A549 (cell line): ENCODE measurements around the gene RAB5A. TPM values are rescaled to one million over a fixed set of nuclear protein-coding genes. Genes with fewer than 3 reads are reported as not detected.

Experiments used
- ATAC-seq, 2 experiments: fragments of 200-7000 bp in 1 of 2; fragments of >200 bp in 1 of 2; cut with Nextera tagmentation in 1 of 2; cut with Tn5 transposase in 1 of 2; 3 replicates each; pipeline versions ENCODE4 v1.8.0 to v1.9.1; 2018 to 2020; ENCODE audit warnings: mild to moderate bottlenecking in 1 of 2, moderate library complexity in 1 of 2
- CTCF ChIA-PET: fragments of 300-600 bp; sonication (Branson Sonifier 250); formaldehyde crosslinking; extraction: SDS; loops from one replicate; lab custom pipeline; 2021; ENCODE audit warnings: antibody characterized with exemption, inconsistent platforms; lab: Yijun Ruan, JAX
- POLR2A ChIA-PET: fragments of 350-600 bp; formaldehyde crosslinking; extraction: SDS; loops from one replicate; lab custom pipeline; 2021; ENCODE audit warnings: antibody characterized with exemption, inconsistent platforms; lab: Yijun Ruan, JAX
- DNase-seq, 2 experiments: peaks; one replicate each; pipeline versions ENCODE4 v3.0.0 to v3.0.0-alpha.2; 2011 to 2016; ENCODE audit warnings: low read depth in 1 of 2, low spot score in 1 of 2
- FAIRE-seq: peaks from 2 replicates; lab custom pipeline; 2011; peaks lifted over from hg19 to GRCh38; lab: Jason Lieb, UNC
- H3K27ac ChIP-seq, 2 experiments: fragments of >200 bp; sonication (Bioruptor Twin); formaldehyde crosslinking; 3 replicates each; pipeline ENCODE4 v1.5.1; 2016 to 2017
- H3K4me1 ChIP-seq: fragments of >200 bp; sonication (Bioruptor Twin); formaldehyde crosslinking; 3 replicates; pipeline ENCODE4 v1.6.1; 2016
- H3K4me2 ChIP-seq: fragments of >200 bp; sonication (Bioruptor Twin); formaldehyde crosslinking; 3 replicates; pipeline ENCODE4 v1.6.1; 2016
- H3K4me3 ChIP-seq: fragments of >200 bp; sonication (Bioruptor Twin); formaldehyde crosslinking; 3 replicates; pipeline ENCODE4 v1.5.1; 2016
- H3K9me3 ChIP-seq: fragments of >200 bp; sonication (Bioruptor Twin); formaldehyde crosslinking; 3 replicates; pipeline ENCODE4 v1.6.1; 2016
- BHLHE40 ChIP-seq: IDR thresholded peaks from 2 replicates; pipeline ENCODE4 v1.6.1; 2012; ENCODE audit warnings: low read depth, low read length, inconsistent platforms
- CBX2 ChIP-seq: fragments of 200-600 bp; sonication (generic); IDR thresholded peaks from 2 replicates; pipeline ENCODE4 v1.6.1; 2016; ENCODE audit warnings: low read depth, mild to moderate bottlenecking, borderline replicate concordance
- CEBPB ChIP-seq, 2 experiments: fragments of >200 bp in 1 of 2; sonication (Bioruptor Twin) in 1 of 2; formaldehyde crosslinking in 1 of 2; IDR thresholded peaks; 2 replicates each; pipeline ENCODE4 v1.6.1; 2012 to 2016
- CHD2 ChIP-seq: fragments of 150-350 bp; IDR thresholded peaks from 2 replicates; pipeline ENCODE4 v1.6.1; 2014; ENCODE audit warnings: low read length; ENCODE audit not compliant: partially characterized antibody
- EHMT2 ChIP-seq: fragments of 200-600 bp; sonication (generic); IDR thresholded peaks from 2 replicates; pipeline ENCODE4 v1.6.1; 2016; ENCODE audit warnings: antibody characterized with exemption, low read depth, mild to moderate bottlenecking, moderate library complexity
- EP300 ChIP-seq, 2 experiments: fragments of >200 bp; sonication (Bioruptor Twin); formaldehyde crosslinking; IDR thresholded peaks; 2 replicates in 1 of 2; 3 replicates in 1 of 2; pipeline ENCODE4 v1.6.1; 2016 to 2017
- ESRRA ChIP-seq: fragments of 150-350 bp; IDR thresholded peaks from 2 replicates; pipeline ENCODE4 v1.6.1; 2014; ENCODE audit warnings: mild to moderate bottlenecking, low read length, borderline replicate concordance
- FOSL2 ChIP-seq, 2 experiments: fragments of 450-650 bp in 1 of 2; fragments of >200 bp in 1 of 2; sonication (Bioruptor Twin) in 1 of 2; formaldehyde crosslinking; IDR thresholded peaks; 2 replicates each; pipeline versions ENCODE4 v1.5.0 to v1.6.1; 2016 to 2020; ENCODE audit warnings: mild to moderate bottlenecking in 1 of 2, moderate library complexity in 1 of 2
- GATA3 ChIP-seq: IDR thresholded peaks from 2 replicates; pipeline ENCODE4 v1.6.1; 2012; ENCODE audit warnings: borderline replicate concordance
- HDAC2 ChIP-seq: fragments of 200-600 bp; sonication (generic); IDR thresholded peaks from 2 replicates; pipeline ENCODE4 v1.6.1; 2016
- HEYL ChIP-seq: fragments of 250-450 bp; sonication (Bioruptor Pico); IDR thresholded peaks from 2 replicates; pipeline ENCODE4 v1.8.0; 2021; ENCODE audit warnings: mild to moderate bottlenecking, moderate library complexity
- HOXA7 ChIP-seq: fragments of 250-450 bp; sonication (Bioruptor Pico); IDR thresholded peaks from 2 replicates; pipeline ENCODE4 v1.5.0; 2020; ENCODE audit warnings: mild to moderate bottlenecking, moderate library complexity
- HOXB13 ChIP-seq: fragments of 250-450 bp; sonication (Bioruptor Pico); IDR thresholded peaks from 2 replicates; pipeline ENCODE4 v1.5.0; 2020; ENCODE audit warnings: low read depth, mild to moderate bottlenecking, moderate library complexity
- JUN ChIP-seq, 2 experiments: fragments of >200 bp; sonication (Bioruptor Twin); formaldehyde crosslinking; IDR thresholded peaks; 2 replicates in 1 of 2; 3 replicates in 1 of 2; pipeline ENCODE4 v1.6.1; 2016 to 2017
- JUNB ChIP-seq: fragments of >200 bp; sonication (Bioruptor Twin); formaldehyde crosslinking; IDR thresholded peaks from 2 replicates; pipeline ENCODE4 v1.6.1; 2016
- MYC ChIP-seq: IDR thresholded peaks from 2 replicates; pipeline ENCODE4 v1.6.1; 2012; ENCODE audit warnings: mild to moderate bottlenecking, inconsistent platforms, low read length, improper control_type of control experiment, borderline replicate concordance
- NFE2L2 ChIP-seq: fragments of 150-350 bp; conservative IDR thresholded peaks from 2 replicates; pipeline ENCODE4 v1.6.1; 2014; ENCODE audit warnings: low read length
- NPAS2 ChIP-seq: fragments of 250-450 bp; sonication (Bioruptor Pico); IDR thresholded peaks from 2 replicates; pipeline ENCODE4 v1.8.0; 2022; ENCODE audit warnings: mild to moderate bottlenecking, moderate library complexity, borderline replicate concordance
- NR3C1 ChIP-seq: fragments of >200 bp; sonication (Bioruptor Twin); formaldehyde crosslinking; IDR thresholded peaks from 3 replicates; pipeline ENCODE4 v1.6.1; 2017
- POLR2AphosphoS2 ChIP-seq: conservative IDR thresholded peaks from 2 replicates; pipeline ENCODE4 v1.6.1; 2012; ENCODE audit warnings: low read length, improper control_type of control experiment, inconsistent platforms
- RAD21 ChIP-seq, 2 experiments: fragments of >200 bp in 1 of 2; sonication (Bioruptor Twin) in 1 of 2; formaldehyde crosslinking in 1 of 2; IDR thresholded peaks in 1 of 2; conservative IDR thresholded peaks in 1 of 2; 2 replicates in 1 of 2; 3 replicates in 1 of 2; pipeline ENCODE4 v1.6.1; 2012 to 2018; ENCODE audit warnings: inconsistent platforms in 1 of 2
- RARB ChIP-seq: fragments of 250-450 bp; sonication (Bioruptor Pico); IDR thresholded peaks from 2 replicates; pipeline ENCODE4 v1.8.0; 2021; ENCODE audit warnings: mild to moderate bottlenecking, moderate library complexity
- RFX5 ChIP-seq: fragments of 450-650 bp; IDR thresholded peaks from 2 replicates; pipeline ENCODE4 v1.7.1; 2014; ENCODE audit warnings: antibody characterized with exemption, mild to moderate bottlenecking, moderate library complexity
- RNF2 ChIP-seq: fragments of 200-600 bp; sonication (generic); IDR thresholded peaks from 2 replicates; pipeline ENCODE4 v1.6.1; 2016; ENCODE audit warnings: low read depth, mild to moderate bottlenecking, antibody characterized with exemption, moderate library complexity, borderline replicate concordance
- SREBF2 ChIP-seq: fragments of 450-650 bp; IDR thresholded peaks from 2 replicates; pipeline ENCODE4 v1.6.1; 2014; ENCODE audit warnings: mild to moderate bottlenecking, moderate library complexity
- TP53 ChIP-seq: fragments of 250-450 bp; sonication (Bioruptor Pico); IDR thresholded peaks from 2 replicates; pipeline ENCODE4 v1.5.0; 2021; ENCODE audit warnings: mild to moderate bottlenecking, moderate library complexity
- WGBS: methylation state at CpG from one replicate; pipeline ENCODE4 v1.1.6; 2017; ENCODE audit errors: missing lambda C conversion rate; 5-methylcytosine and 5-hydroxymethylcytosine counted together
- polyA plus RNA-seq, 4 experiments: library from polyadenylated mRNA; depleted of rRNA in 3 of 4; stranded (reverse); fragments of >200 nt; fragmentation: RNase III in 1 of 4; extraction: RNeasy Plus Mini Kit Qiagen cat#74134 plus additional on column Dnase treatment in 1 of 4; gene quantifications; 2 replicates in 3 of 4; 3 replicates in 1 of 4; pipeline ENCODE4 v1.2.3, GENCODE V29; 2011 to 2017
- TF ChIP-seq, protein P1 (sequence below): fragments of 450-650 bp; IDR thresholded peaks from 2 replicates; pipeline ENCODE4 v1.6.1; 2014; ENCODE audit warnings: antibody characterized with exemption
- TF ChIP-seq, protein P2 (sequence below): fragments of 250-450 bp; sonication (Bioruptor Pico); IDR thresholded peaks from 2 replicates; pipeline ENCODE4 v1.5.0; 2021; ENCODE audit warnings: mild to moderate bottlenecking, moderate library complexity, borderline replicate concordance
- TF ChIP-seq, protein P3 (sequence below): fragments of >200 bp; sonication (Bioruptor Twin); formaldehyde crosslinking; IDR thresholded peaks from 2 replicates; pipeline ENCODE4 v1.6.1; 2016

The RAB5A gene
- polyA plus RNA-seq, 2 of the 4 experiments (the other 2 are of a cell fraction): 41.2 to 66.6 TPM

DNA sequence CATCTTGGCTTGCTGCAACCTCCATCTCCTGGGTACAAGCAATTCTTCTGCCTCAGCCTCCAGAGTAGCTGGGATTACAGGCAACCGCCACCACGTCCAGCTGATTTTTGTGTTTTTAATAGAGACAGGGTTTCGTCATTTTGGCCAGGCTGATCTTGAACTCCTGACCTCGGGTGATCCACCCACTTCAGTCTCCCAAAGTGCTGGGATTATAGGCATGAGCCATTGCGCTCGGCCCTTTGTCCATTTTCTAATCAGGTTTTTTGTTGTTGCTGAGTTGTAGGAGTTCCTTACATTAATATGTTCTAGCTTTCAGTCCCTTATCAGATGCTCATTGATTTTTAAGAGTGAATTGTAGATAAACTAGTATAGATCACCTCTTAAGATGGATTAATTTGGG lies 20.3 kb downstream of the RAB5A start:
- DNase-seq (no peak), FAIRE-seq (no peak)
- CTCF ChIA-PET: no interaction called here

DNA sequence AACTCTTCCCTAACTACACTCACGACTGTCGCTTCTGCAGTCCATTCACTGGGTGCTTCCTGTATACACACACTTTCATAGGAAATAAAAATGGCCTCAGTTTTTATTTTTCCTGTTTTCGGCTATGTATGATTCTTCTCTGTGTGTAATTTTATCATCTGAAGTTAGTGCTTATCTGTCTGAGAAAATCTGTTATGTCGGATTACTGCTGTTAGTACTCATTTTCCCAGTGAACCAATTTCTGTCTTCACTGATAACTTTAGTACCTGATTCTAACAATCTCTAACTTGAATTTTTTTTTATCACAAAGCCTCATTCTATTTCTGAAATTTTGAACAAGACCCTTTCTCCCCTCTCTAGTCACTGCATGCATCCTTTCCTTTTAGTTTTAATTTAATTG lies 20.9 kb downstream of the RAB5A start:
- TF ChIP-seq HEYL (CRISPR knock-in tag) (no peak), MYC (no peak)
- TF ChIP-seq, all 56 proteins: peak for 0
- FAIRE-seq (no peak), ATAC-seq (no peak), DNase-seq (no peak)
- POLR2A ChIA-PET: no interaction called here
- WGBS: 89% methylated on average over 4 of the region's 4 CpGs
- no peaks in the 10 kb centered on the region for H3K9me3 ChIP-seq
- no peak overlapping the region for H3K27ac ChIP-seq
- H3K4me2 ChIP-seq: no peak overlapping the region
- no peak overlapping the region for H3K4me3 ChIP-seq
- H3K4me1 ChIP-seq: peaks cover 16% of the 10 kb centered on the region
- CTCF ChIA-PET: no interaction called here

More for the DNA sequence above, 20.3 kb downstream of the RAB5A start:
- no peak for ATAC-seq
- peaks cover 10% of the 10 kb centered on the region for H3K4me1 ChIP-seq
- H3K4me2 ChIP-seq: no peak overlapping the region
- WGBS: 91% methylated on average over 6 of the region's 6 CpGs
- no peak overlapping the region for H3K4me3 ChIP-seq
- POLR2A ChIA-PET: no interaction called here
- H3K27ac ChIP-seq: no peak overlapping the region
- H3K9me3 ChIP-seq: no peaks in the 10 kb centered on the region
- TF ChIP-seq POLR2AphosphoS2 (no peak), BHLHE40 (no peak), EP300 (IDR thresholded peaks at IDR 0.05) (no peak), TP53 (CRISPR knock-in tag) (no peak), CBX2 (no peak), JUN (IDR thresholded peaks at IDR 0.05) (no peak), HDAC2 (no peak), HOXA7 (CRISPR knock-in tag) (no peak), EHMT2 (no peak), RARB (CRISPR knock-in tag) (no peak), RAD21 (conservative IDR thresholded peaks at IDR 0.05 in 1 of 2, IDR thresholded peaks at IDR 0.05 in 1 of 2) (no peak), ESRRA (no peak)
- TF ChIP-seq, protein P1, sequence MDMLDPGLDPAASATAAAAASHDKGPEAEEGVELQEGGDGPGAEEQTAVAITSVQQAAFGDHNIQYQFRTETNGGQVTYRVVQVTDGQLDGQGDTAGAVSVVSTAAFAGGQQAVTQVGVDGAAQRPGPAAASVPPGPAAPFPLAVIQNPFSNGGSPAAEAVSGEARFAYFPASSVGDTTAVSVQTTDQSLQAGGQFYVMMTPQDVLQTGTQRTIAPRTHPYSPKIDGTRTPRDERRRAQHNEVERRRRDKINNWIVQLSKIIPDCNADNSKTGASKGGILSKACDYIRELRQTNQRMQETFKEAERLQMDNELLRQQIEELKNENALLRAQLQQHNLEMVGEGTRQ: no peak
- TF ChIP-seq, protein P2, sequence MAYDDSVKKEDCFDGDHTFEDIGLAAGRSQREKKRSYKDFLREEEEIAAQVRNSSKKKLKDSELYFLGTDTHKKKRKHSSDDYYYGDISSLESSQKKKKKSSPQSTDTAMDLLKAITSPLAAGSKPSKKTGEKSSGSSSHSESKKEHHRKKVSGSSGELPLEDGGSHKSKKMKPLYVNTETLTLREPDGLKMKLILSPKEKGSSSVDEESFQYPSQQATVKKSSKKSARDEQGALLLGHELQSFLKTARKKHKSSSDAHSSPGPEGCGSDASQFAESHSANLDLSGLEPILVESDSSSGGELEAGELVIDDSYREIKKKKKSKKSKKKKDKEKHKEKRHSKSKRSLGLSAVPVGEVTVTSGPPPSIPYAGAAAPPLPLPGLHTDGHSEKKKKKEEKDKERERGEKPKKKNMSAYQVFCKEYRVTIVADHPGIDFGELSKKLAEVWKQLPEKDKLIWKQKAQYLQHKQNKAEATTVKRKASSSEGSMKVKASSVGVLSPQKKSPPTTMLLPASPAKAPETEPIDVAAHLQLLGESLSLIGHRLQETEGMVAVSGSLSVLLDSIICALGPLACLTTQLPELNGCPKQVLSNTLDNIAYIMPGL (CRISPR knock-in tag): no peak

DNA sequence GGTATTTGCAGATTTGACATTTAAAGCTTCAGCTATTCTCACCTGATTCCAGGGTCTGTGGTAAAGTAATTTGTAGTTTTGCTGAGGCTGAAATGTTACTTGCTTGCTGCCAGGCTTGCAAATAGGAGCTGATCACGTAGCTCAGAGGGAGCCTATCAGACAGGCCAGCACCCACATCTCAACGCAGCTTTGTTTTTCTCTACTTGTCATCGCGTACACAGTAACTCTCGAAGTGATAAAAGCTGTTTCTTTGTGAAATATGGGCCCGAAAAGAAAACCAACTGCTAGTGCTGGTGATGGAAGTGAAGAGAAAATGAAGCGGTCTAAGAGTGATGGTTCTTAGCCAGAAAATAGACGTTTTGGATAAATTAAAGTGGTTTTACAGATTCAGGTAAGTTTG lies 23.4 kb downstream of the RAB5A start:
- ATAC-seq (no peak), FAIRE-seq (no peak), DNase-seq (no peak)
- POLR2A ChIA-PET: no interaction called here
- Histone ChIP-seq H3K4me1 (peaks cover 17% of the 10 kb centered on the region), H3K27ac (no peak overlapping the region), H3K4me3 (no peak overlapping the region), H3K4me2 (no peak overlapping the region), H3K9me3 (no peaks in the 10 kb centered on the region)
- CTCF ChIA-PET: no interaction called here
- WGBS: 89% methylated on average over 8 of the region's 8 CpGs
- TF ChIP-seq RFX5 (no peak), NPAS2 (CRISPR knock-in tag) (no peak), HOXA7 (CRISPR knock-in tag) (no peak)

DNA sequence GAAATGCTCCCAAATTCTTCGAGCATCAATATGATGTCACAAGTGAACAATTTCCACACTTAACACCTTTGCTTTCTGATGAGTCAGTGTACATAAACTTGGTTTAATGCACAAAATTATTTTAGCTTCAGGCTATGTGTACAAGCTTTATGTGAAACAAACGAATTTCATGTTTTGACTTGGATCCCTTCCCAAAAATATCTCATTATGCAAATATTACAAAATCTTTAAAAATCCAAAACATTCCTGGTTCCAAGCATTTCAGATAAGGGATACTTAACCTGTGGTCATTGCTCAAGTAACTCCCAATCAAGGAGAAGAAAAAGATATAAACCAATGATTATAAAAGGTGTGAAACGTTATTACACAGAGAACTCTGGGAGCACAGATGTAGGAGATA lies 25.2 kb downstream of the RAB5A start:
- peak; percentile 36 for FAIRE-seq
- Histone ChIP-seq H3K4me2 (peak overlapping the region; percentile 49), H3K9me3 (no peaks in the 10 kb centered on the region), H3K4me3 (no peak overlapping the region; the same call in 2 of the 3 replicates), H3K27ac (no peak overlapping the region; a peak in 1 of 6 replicates), H3K4me1 (peaks cover 17% of the 10 kb centered on the region)
- WGBS: 11% methylated on average over 3 of the region's 3 CpGs
- POLR2A ChIA-PET: no interaction called here
- CTCF ChIA-PET: interaction anchor here (0.7 kb wide), 1 partner anchor 13 kb away, joined by 4 read pairs; no protein-coding TSS in a partner anchor
- peak in 1 of 2 experiments; percentile 42 for DNase-seq
- ATAC-seq: peak in 1 of 2 experiments; percentile 47; a peak in 2 of 6 replicates
- TF ChIP-seq SREBF2 (no peak), JUNB (peak; percentile 59), JUN (IDR thresholded peaks at IDR 0.05) (peak in 1 of 2 experiments; percentile 20; a peak in 1 of 5 replicates), RNF2 (no peak), FOSL2 (IDR thresholded peaks at IDR 0.05) (no peak), FOSL2 (CRISPR knock-in tag; IDR thresholded peaks at IDR 0.05) (peak; percentile 68), EHMT2 (no peak), HOXA7 (CRISPR knock-in tag) (no peak), NR3C1 (no peak), CEBPB (IDR thresholded peaks at IDR 0.05) (peak in 1 of 2 experiments; percentile 43; a peak in 1 of 4 replicates), HOXB13 (CRISPR knock-in tag) (no peak), HDAC2 (no peak), CHD2 (no peak), GATA3 (peak; percentile 60; the same call in 1 of the 2 replicates), NFE2L2 (no peak)
- TF ChIP-seq, protein P3, sequence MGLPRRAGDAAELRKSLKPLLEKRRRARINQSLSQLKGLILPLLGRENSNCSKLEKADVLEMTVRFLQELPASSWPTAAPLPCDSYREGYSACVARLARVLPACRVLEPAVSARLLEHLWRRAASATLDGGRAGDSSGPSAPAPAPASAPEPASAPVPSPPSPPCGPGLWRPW: no peak
- TF ChIP-seq, protein P1: no peak
